Activated CD8-positive, alpha-beta memory T cell treated with anti-CD3 and anti-CD28 coated beads, Interleukin-2, amount 50 U/mL, for 4 hours (primary cell): ENCODE data around the gene AKAP13.
A peak's percentile ranks its signal among the peaks of the same experiment; 100 is the strongest.
"Not testable (repeated sequence)": the region's sequence is repeated elsewhere in the genome, so short reads cannot be mapped to it uniquely, and the experiment has no call there.

Experiments used
- DNase-seq: peaks from one replicate; pipeline ENCODE4 v3.0.0-alpha.2; 2020

AKAP13 gene

GRCh38 chr15:85782064-85782463 is 401.7 kb downstream of the AKAP13 start:
- DNase-seq = no peak

GRCh38 chr15:85785887-85786780 is 405.7 kb downstream of the AKAP13 start:
- DNase-seq = no peak

- DNase-seq = no peak
Observed at GRCh38 chr15:85786781-85787114, 406.3 kb downstream of the AKAP13 start.

- no peak for DNase-seq
Observed at GRCh38 chr15:85788771-85789495, 408.5 kb downstream of the AKAP13 start.

GRCh38 chr15:85789496-85789875 is 409.1 kb downstream of the AKAP13 start:
- DNase-seq = no peak

GRCh38 chr15:85792102-85792731 is 411.8 kb downstream of the AKAP13 start:
- no peak for DNase-seq

GRCh38 chr15:85792912-85793590 is 412.6 kb downstream of the AKAP13 start:
- DNase-seq = no peak

GRCh38 chr15:85793641-85794597 is 413.5 kb downstream of the AKAP13 start:
- peak; percentile 35 for DNase-seq

GRCh38 chr15:85794598-85795336 is 414.4 kb downstream of the AKAP13 start, which contains the start of gene KLHL25:
Gene KLHL25 (minus strand): TSS chr15:85794925. CDS start chr15:85769810, 25,115 bp downstream.
- DNase-seq = peak; percentile 90

- no peak for DNase-seq
Observed at GRCh38 chr15:85795337-85796305, 415.2 kb downstream of the AKAP13 start.

GRCh38 chr15:85796371-85796770 is 416.0 kb downstream of the AKAP13 start:
- DNase-seq = not testable (repeated sequence)
